Activated CD8-positive, alpha-beta T cell treated with anti-CD3 and anti-CD28 coated beads for 36 hours (primary cell): Measurements from ENCODE around the gene PRRT1B. TPM values are rescaled to one million over a fixed set of nuclear protein-coding genes. Genes with fewer than 3 reads are reported as not detected.

Experiments used
- ATAC-seq: fragments of 200-7000 bp; cut with Tn5 transposase; one replicate; pipeline ENCODE4 v1.10.0; 2021; ENCODE audit warnings: mild to moderate bottlenecking, moderate library complexity
- CTCF ChIA-PET: fragments of 350-600 bp; sonication (Branson Sonifier 250); formaldehyde crosslinking; loops from one replicate; lab custom pipeline; 2021; ENCODE audit warnings: antibody characterized with exemption; lab: Charles Lee
- POLR2A ChIA-PET: fragments of 350-600 bp; sonication (Branson Sonifier 250); formaldehyde crosslinking; loops from one replicate; lab custom pipeline; 2021; ENCODE audit warnings: antibody characterized with exemption; lab: Charles Lee
- DNase-seq: peaks from one replicate; pipeline ENCODE4 v3.0.0-alpha.2; 2020
- H3K27ac Mint-ChIP-seq: one replicate; pipeline ENCODE4 v1.8.0; 2021; ENCODE audit warnings: mild to moderate bottlenecking, mixed read lengths
- H3K27me3 Mint-ChIP-seq: one replicate; pipeline ENCODE4 v1.8.0; 2021; ENCODE audit warnings: mixed read lengths
- H3K36me3 Mint-ChIP-seq: one replicate; pipeline ENCODE4 v1.8.0; 2021; ENCODE audit warnings: low read depth, mixed read lengths
- H3K4me1 Mint-ChIP-seq: one replicate; pipeline ENCODE4 v1.8.0; 2021; ENCODE audit warnings: low read depth, mixed read lengths
- H3K4me3 Mint-ChIP-seq: one replicate; pipeline ENCODE4 v1.8.0; 2021; ENCODE audit warnings: mild to moderate bottlenecking, moderate library complexity, mixed read lengths
- H3K9me3 Mint-ChIP-seq: one replicate; pipeline ENCODE4 v1.8.0; 2021; ENCODE audit warnings: mixed read lengths
- intact Hi-C: fragments of 100-400 bp; cut with micrococcal nuclease; formaldehyde crosslinking; loops from one replicate; pipeline ENCODE4 v1.10.0; 2022
- total RNA-seq, 2 experiments: library from RNA; stranded (reverse); gene quantifications; one replicate each; pipeline ENCODE4 v1.2.3, GENCODE V29; 2021
- TF ChIP-seq, protein P1 (sequence below): fragments of 200-600 bp; IDR thresholded peaks from one replicate; pipeline ENCODE4 v1.8.0; 2022; ENCODE audit warnings: antibody characterized with exemption, mild to moderate bottlenecking

Gene PRRT1B
- total RNA-seq, 2 experiments from 2014 or later, result not detected

- Mint-ChIP-seq H3K36me3 (no peaks in the 10 kb centered on the region), H3K27me3 (no peaks in the 10 kb centered on the region), H3K27ac (no peak overlapping the region), H3K4me3 (no peak overlapping the region), H3K4me1 (peaks cover 4% of the 10 kb centered on the region), H3K9me3 (peaks cover 2% of the 10 kb centered on the region)
- ChIA-PET CTCF (no interaction called here), POLR2A (interaction anchor here (1.6 kb wide), 1 partner anchor 16 kb away, joined by 9 read pairs; no protein-coding TSS in a partner anchor)
- TF ChIP-seq, protein P1, sequence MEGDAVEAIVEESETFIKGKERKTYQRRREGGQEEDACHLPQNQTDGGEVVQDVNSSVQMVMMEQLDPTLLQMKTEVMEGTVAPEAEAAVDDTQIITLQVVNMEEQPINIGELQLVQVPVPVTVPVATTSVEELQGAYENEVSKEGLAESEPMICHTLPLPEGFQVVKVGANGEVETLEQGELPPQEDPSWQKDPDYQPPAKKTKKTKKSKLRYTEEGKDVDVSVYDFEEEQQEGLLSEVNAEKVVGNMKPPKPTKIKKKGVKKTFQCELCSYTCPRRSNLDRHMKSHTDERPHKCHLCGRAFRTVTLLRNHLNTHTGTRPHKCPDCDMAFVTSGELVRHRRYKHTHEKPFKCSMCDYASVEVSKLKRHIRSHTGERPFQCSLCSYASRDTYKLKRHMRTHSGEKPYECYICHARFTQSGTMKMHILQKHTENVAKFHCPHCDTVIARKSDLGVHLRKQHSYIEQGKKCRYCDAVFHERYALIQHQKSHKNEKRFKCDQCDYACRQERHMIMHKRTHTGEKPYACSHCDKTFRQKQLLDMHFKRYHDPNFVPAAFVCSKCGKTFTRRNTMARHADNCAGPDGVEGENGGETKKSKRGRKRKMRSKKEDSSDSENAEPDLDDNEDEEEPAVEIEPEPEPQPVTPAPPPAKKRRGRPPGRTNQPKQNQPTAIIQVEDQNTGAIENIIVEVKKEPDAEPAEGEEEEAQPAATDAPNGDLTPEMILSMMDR, result no peak
- intact Hi-C loops, result no loop called here
- ATAC-seq, result no peak
- DNase-seq, result no peak
Observed at GRCh38 chr9:131562032-131562959, 17.0 kb downstream of the PRRT1B start.

DNA sequence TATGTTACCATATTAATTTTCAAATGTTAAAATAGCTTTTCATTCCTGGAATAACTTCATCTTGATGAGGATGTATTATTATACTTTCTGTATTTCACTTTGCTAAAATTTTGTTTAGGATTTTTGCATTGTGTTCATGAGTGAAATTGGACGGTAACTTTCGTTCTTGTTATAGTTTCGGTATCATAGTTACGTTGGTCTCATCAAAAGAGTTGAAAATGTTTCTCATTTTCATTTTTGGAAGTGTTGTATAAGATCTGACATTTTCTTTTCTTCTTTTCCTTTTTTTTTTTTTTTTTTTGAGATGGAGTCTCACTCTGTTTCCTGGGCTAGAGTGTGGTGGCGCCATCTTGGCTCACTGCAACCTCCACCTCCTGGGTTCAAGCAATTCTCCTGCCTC is 20.0 kb downstream of the PRRT1B start:
- peaks cover 9% of the 10 kb centered on the region for H3K36me3 Mint-ChIP-seq
- H3K27ac Mint-ChIP-seq, result no peak overlapping the region
- H3K4me1 Mint-ChIP-seq, result peaks cover 4% of the 10 kb centered on the region
- intact Hi-C loops, result no loop called here
- POLR2A ChIA-PET, result no interaction called here
- peaks cover 2% of the 10 kb centered on the region for H3K9me3 Mint-ChIP-seq
- DNase-seq, result no peak
- no peak overlapping the region for H3K4me3 Mint-ChIP-seq
- TF ChIP-seq, protein P1, result no peak
- CTCF ChIA-PET, result interaction anchor here (0.9 kb wide), 1 partner anchor 175 kb away, joined by 4 read pairs; no protein-coding TSS in a partner anchor
- no peak for ATAC-seq
- no peaks in the 10 kb centered on the region for H3K27me3 Mint-ChIP-seq

- intact Hi-C loops, result no loop called here
- Mint-ChIP-seq H3K9me3 (peaks cover 2% of the 10 kb centered on the region), H3K4me1 (peaks cover 4% of the 10 kb centered on the region), H3K36me3 (peaks cover 11% of the 10 kb centered on the region), H3K4me3 (no peak overlapping the region), H3K27ac (no peak overlapping the region), H3K27me3 (no peaks in the 10 kb centered on the region)
- ATAC-seq, result no peak
- ChIA-PET CTCF (no interaction called here), POLR2A (no interaction called here)
- TF ChIP-seq, protein P1, result no peak
- DNase-seq, result no peak
Observed at GRCh38 chr9:131566158-131566557, 20.8 kb downstream of the PRRT1B start.

DNA sequence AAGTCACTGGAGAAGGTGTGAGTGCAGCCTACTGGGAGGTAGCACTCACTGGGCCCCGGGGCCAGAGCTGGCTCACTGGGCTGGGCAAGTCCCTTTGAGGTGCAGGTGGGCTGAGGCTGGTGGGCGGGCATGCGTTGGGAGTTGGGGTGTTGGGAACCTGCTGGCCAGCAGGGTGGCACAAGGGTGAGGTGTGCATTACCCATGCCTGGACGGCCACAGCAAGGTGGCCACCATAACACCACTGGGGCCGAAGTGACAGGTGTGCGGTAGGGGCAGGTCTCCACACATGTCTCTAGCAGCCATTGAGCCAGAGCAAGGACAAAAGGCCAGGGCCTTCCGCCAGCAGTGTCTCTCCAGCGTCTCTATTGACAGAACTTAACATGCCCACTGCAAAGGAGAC is 22.6 kb downstream of the PRRT1B start:
- CTCF ChIA-PET, result no interaction called here
- POLR2A ChIA-PET, result no interaction called here
- no peaks in the 10 kb centered on the region for H3K27me3 Mint-ChIP-seq
- ATAC-seq (no peak), DNase-seq (no peak)
- TF ChIP-seq, protein P1, result no peak
- peaks cover 2% of the 10 kb centered on the region for H3K9me3 Mint-ChIP-seq
- no peak overlapping the region for H3K27ac Mint-ChIP-seq
- peaks cover 4% of the 10 kb centered on the region for H3K4me1 Mint-ChIP-seq
- intact Hi-C loops, result no loop called here
- H3K36me3 Mint-ChIP-seq, result peaks cover 17% of the 10 kb centered on the region
- no peak overlapping the region for H3K4me3 Mint-ChIP-seq
